Uterus (tissue), 2 donors: ENCODE data around the gene FAM110A.

Experiments
- CTCF ChIP-seq, 4 experiments: fragments of 200-600 bp in 2 of 4; fragments of 450-650 bp in 2 of 4; sonication (generic) in 2 of 4; IDR thresholded peaks; one replicate each; pipeline ENCODE4 v1.5.1; 2016 to 2019; ENCODE audit warnings: antibody characterized with exemption in 4 of 4, mild to moderate bottlenecking in 2 of 4, moderate library complexity in 1 of 4
- POLR2A ChIP-seq, 2 donors: fragments of 450-650 bp; IDR thresholded peaks; one replicate each; pipeline ENCODE4 v1.6.1; 2016; ENCODE audit warnings: antibody characterized with exemption in 2 of 2, mild to moderate bottlenecking in 1 of 2, moderate library complexity in 1 of 2

DNA sequence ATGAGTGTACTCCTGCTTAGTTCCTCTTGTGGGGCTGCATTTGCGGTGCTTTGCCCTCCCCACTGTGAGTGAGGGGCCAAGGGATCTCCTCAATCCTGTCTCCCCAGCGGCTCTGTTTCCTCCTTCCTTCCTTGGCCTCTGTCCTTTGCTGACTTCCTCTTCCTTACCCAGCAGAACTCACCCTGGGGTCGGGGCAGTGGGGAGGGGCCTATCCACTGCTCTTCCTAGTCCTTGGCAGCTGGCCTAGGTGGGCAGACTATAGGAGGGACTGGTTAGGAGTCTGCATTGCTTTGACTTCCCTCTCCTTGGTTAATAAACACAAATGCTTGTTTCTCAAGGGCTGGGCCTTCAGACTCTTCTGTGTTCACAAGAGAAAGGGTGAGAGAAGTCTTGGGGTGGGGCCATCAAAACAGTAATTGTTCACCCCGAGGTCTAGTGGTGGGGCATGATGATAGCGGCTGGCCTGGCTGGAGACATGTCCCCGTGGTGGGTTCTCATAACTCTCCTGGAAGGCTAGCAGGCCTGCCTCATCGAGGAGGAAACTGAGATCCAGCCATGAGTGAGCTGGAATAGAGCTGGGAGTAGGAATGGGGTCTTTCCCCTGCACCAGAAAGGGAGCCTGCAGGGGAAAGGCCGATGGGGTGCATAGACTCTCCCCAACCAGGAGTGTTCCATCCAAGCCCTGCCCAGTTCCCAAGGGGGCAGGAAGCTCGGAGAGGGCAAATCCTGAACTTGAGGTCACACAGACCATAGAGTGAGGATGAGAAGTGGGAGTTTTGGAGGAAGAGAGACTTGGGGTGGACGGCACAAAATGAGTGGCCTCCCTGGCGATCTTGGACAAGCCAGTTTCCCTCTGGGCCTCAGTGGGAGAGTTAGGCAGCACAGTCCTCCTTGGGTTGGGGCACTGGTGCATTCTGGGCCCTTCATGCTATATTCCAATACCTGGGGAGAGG lies 12.7 kb downstream of the FAM110A start:
- TF ChIP-seq CTCF (IDR thresholded peaks at IDR 0.05), result no peak
- TF ChIP-seq POLR2A (IDR thresholded peaks at IDR 0.05), result no peak
